ENCODE data around the gene CLIC4. TPM values are rescaled to one million over a fixed set of nuclear protein-coding genes. Genes with fewer than 3 reads are reported as not detected.
"Not testable (repeated sequence)": the region's sequence is repeated elsewhere in the genome, so short reads cannot be mapped to it uniquely, and the experiment has no call there.

The CLIC4 gene
- total and polyA plus RNA-seq, 2 of the 8 experiments (the other 6 are each of a cell fraction or from before 2014, with no cell fraction given) = 77.5 to 293 TPM

DNA sequence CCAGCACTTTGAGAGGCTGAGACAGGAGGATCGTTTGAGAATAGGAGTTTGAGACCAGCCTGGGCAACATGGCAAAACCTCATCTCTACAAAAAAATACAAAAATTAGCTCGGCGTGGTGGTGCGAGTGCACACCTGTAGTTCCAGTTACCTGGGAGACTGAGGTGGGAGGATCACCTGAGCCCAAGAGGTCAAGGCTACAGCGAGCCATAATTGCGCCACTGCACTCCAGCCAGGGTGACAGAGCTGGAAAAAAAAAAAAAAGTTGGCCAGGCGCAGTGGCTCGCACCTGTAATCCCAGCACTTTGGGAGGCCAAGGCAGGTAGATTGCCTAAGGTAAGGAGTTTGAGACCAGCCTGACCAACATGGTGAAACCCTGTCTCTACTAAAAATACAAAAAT lies 46.9 kb upstream of the CLIC4 start:
- H2BK20ac ChIP-seq (ENCODE audit: low read length); H4K91ac ChIP-seq (replicated peaks; ENCODE audit: insufficient read length, low read length); H3K4me2 ChIP-seq (ENCODE audit: insufficient read depth in 1 of 2, low read depth in 2 of 2, low read length in 2 of 2); H2BK120ac ChIP-seq (replicated peaks; ENCODE audit: low read depth, low read length); H3K23me2 ChIP-seq (ENCODE audit: low read depth, low read length); H4K5ac ChIP-seq (ENCODE audit: insufficient read length, low read depth, low read length); H3K27ac ChIP-seq (ENCODE audit: low read depth, low read length); H4K8ac ChIP-seq (ENCODE audit: extremely low read depth, insufficient read depth, low read length); H3K4ac ChIP-seq (replicated peaks; ENCODE audit: insufficient read length, low read depth, low read length); H2BK5ac ChIP-seq (ENCODE audit: low read depth, low read length); H3K79me2 ChIP-seq (ENCODE audit: control insufficient read depth in 1 of 2, insufficient read depth in 2 of 2, low read length in 2 of 2); FAIRE-seq; H2AK5ac ChIP-seq (ENCODE audit: low read depth, low read length); H3K23ac ChIP-seq (ENCODE audit: insufficient read length); DNase-seq (ENCODE audit: low read depth in 1 of 2, low spot score in 2 of 2); H3K27me3 ChIP-seq (replicated peaks in 1 of 4; ENCODE audit: control insufficient read depth in 3 of 4, extremely low read depth in 1 of 4, insufficient read depth in 3 of 4, low read length in 3 of 4); H3K56ac ChIP-seq (replicated peaks; ENCODE audit: insufficient read length, low read depth, low read length); H2AFZ ChIP-seq (ENCODE audit: low read length); H3K9ac ChIP-seq (replicated peaks in 1 of 4; ENCODE audit: extremely low read depth in 1 of 4, low read depth in 3 of 4, low read length in 3 of 4); H4K20me1 ChIP-seq (replicated peaks in 1 of 2; ENCODE audit: control insufficient read depth in 1 of 2, insufficient read depth in 2 of 2, low read length in 2 of 2); H3K79me1 ChIP-seq (ENCODE audit: low read depth, low read length); H2BK15ac ChIP-seq (ENCODE audit: low read length); H2BK12ac ChIP-seq (ENCODE audit: low read depth, low read length); H3K36me3 ChIP-seq (ENCODE audit: control insufficient read depth in 2 of 4, insufficient read depth in 4 of 4, low read length in 3 of 4); H3K4me3 ChIP-seq (ENCODE audit: extremely low read depth in 1 of 4, insufficient read depth in 2 of 4, low read depth in 3 of 4, low read length in 4 of 4); H3K18ac ChIP-seq (ENCODE audit: extremely low read depth, low read length); H3K14ac ChIP-seq (ENCODE audit: insufficient read length); H3K9me3 ChIP-seq (ENCODE audit: insufficient read depth in 2 of 2, low read depth in 1 of 2, low read length in 1 of 2): not testable (repeated sequence)
- ChIA-PET POLR2A (ENCODE audit: partially characterized antibody) (interaction anchor here (1.0 to 3.9 kb wide), 4 partner anchors 17 to 48 kb away, joined by 3 to 17 read pairs (median 4); partner anchors contain the start of gene CLIC4), CTCF (ENCODE audit: partially characterized antibody) (interaction anchor here (0.6 to 6.9 kb wide), 6 partner anchors 10 to 149 kb away, joined by 3 to 40 read pairs (median 11); no protein-coding TSS in a partner anchor)
- 97% methylated on average over 7 of the region's 8 CpGs; no CpG with 5 or more reads in 1 of the 2 experiments for WGBS, 2 experiments (ENCODE audit: extremely low coverage in 1 of 2, insufficient coverage in 1 of 2, insufficient read length in 1 of 2, insufficient replicate concordance in 2 of 2, low coverage in 1 of 2, low lambda C conversion rate in 2 of 2, missing lambda C conversion rate in 1 of 2)
- H3K4me1 ChIP-seq (replicated peaks in 1 of 4; ENCODE audit: control insufficient read depth in 3 of 4, insufficient read depth in 4 of 4, low read length in 3 of 4) = peaks cover 0 to 11% (median 7%) of the 10 kb centered on the region in 4 experiments; a peak in 4 of 7 replicates
